Epithelial cell of esophagus (primary cell): ENCODE results near the gene IL5.

Source experiments
- DNase-seq: peaks from one replicate; pipeline ENCODE4 v3.0.0; 2010; ENCODE audit warnings: low read depth
- H3K4me3 ChIP-seq: 2 replicates; pipeline ENCODE4 v1.5.1; 2011; ENCODE audit warnings: mild to moderate bottlenecking, low read length, control low read depth
- CTCF ChIP-seq: IDR thresholded peaks from 2 replicates; pipeline ENCODE4 v1.5.1; 2011; ENCODE audit warnings: low read depth, mild to moderate bottlenecking, low read length, control low read depth, inconsistent platforms; ENCODE audit not compliant: insufficient read depth; ENCODE audit errors: missing control alignments

IL5 gene

GRCh38 chr5:132496631-132497487 lies 46.5 kb downstream of the IL5 start:
- peak overlapping the region; percentile 65 for H3K4me3 ChIP-seq
- peak; percentile 29 for DNase-seq
- no peak for TF ChIP-seq CTCF

- DNase-seq, result peak; percentile 86
- peak overlapping the region; percentile 65 for H3K4me3 ChIP-seq
- TF ChIP-seq CTCF, result no peak
Observed at GRCh38 chr5:132496191-132496630, 47.1 kb downstream of the IL5 start.

- peak overlapping the region; percentile 22 for H3K4me3 ChIP-seq
- DNase-seq, result no peak
- TF ChIP-seq CTCF, result no peak
Observed at GRCh38 chr5:132495667-132496190, 47.6 kb downstream of the IL5 start.

GRCh38 chr5:132493821-132494220 lies 49.5 kb downstream of the IL5 start:
- DNase-seq, result no peak
- TF ChIP-seq CTCF, result no peak
- H3K4me3 ChIP-seq, result no peak overlapping the region

- no peak for DNase-seq
- no peak for TF ChIP-seq CTCF
Observed at GRCh38 chr5:132493241-132493640, 50.1 kb downstream of the IL5 start.

GRCh38 chr5:132492386-132493125 lies 50.8 kb downstream of the IL5 start:
- H3K4me3 ChIP-seq, result no peak overlapping the region
- no peak for DNase-seq
- no peak for TF ChIP-seq CTCF

More at GRCh38 chr5:132493241-132493640, 50.1 kb downstream of the IL5 start:
- no peak overlapping the region for H3K4me3 ChIP-seq
